ES-I3 (cell line): ENCODE data around the gene CCDC14.
"Not testable (repeated sequence)": the region's sequence is repeated elsewhere in the genome, so short reads cannot be mapped to it uniquely, and the experiment has no call there.

Experiments used
- H3K36me3 ChIP-seq: 2 replicates; pipeline ENCODE4 v1.6.1; 2013; ENCODE audit warnings: mild to moderate bottlenecking, low read length, control low read depth, moderate library complexity; ENCODE audit not compliant: insufficient read depth
- H3K4me1 ChIP-seq: 2 replicates; pipeline ENCODE4 v1.6.1; 2013; ENCODE audit warnings: mild to moderate bottlenecking, control low read depth, low read length; ENCODE audit not compliant: insufficient read depth
- H3K9ac ChIP-seq: 2 replicates; pipeline ENCODE4 v1.6.1; 2013; ENCODE audit warnings: low read depth, mild to moderate bottlenecking, low read length, moderate library complexity
- H3K9me3 ChIP-seq: 2 replicates; pipeline ENCODE4 v1.6.1; 2013; ENCODE audit warnings: mild to moderate bottlenecking, low read length, moderate library complexity; ENCODE audit not compliant: control insufficient read depth, insufficient read depth

Gene CCDC14

DNA sequence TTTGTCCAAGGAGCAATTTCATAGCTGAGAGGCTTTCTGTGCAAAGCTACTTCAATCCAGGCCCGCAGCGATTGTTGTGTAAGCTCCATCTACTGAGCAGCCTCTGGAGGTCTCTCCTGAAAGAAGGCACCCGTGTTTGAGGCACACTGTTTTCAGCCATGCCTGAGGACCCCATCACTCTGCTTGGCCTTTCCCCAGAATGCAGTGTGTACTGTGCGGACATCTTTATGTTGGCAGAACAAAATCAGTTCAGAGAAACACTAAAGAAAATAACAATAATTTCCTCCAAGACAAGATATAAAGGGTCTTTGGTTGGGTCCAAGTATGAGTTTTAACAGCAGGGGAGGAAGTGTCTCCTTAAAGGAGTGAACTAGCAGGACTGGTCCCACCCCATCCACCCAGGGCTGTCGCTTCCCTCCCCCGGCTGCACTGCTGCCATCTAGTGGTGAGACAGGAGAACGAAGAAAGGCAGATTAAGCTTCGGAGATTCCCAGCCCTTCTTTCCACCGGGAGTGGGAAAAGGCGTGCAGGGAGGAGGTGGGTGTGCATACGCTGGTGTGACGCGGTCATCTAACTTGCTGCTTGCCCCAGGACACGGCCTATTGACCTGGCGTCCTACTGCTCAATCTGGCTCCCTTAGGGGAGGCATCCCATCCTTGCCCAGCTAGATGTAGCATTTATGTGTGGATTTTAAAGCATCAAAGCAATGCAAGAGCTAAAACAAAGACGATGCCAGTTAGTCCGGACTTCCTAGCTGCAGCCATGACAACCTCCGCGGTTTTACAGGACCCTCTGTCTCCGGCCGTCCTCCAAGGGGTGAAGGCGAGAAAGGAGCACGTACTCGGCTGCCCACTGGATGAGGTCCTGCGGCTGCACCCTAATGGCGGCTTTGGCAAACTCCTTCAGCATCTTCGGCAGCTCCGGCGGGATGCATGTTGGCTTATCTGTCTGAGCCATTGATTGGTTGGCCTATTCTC, 18.8 kb upstream of the CCDC14 start:
- H3K9me3 ChIP-seq, H3K36me3 ChIP-seq, H3K4me1 ChIP-seq: not testable (repeated sequence)
- H3K9ac ChIP-seq = peak overlapping the region; percentile 47

DNA sequence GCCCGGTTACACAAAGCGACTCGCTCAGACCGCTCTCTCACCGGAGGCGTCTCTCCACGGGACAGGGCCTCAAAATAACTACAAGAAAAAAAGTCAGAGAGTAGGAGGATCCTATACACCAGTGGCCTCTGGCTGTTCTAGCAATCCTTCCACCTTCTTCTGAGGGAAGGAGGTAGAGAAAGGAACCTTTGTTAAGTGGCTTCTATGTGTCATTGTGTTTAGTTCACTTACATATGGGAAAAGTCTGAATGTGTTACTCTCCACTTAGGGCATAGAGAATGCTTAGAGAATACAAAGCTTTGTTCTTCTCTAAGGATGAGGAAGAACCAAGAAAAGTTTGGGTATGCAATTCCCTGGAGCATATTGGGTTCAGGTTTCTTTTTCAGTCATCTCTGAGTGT, 15.9 kb upstream of the CCDC14 start:
- H3K4me1 ChIP-seq, H3K9me3 ChIP-seq, H3K9ac ChIP-seq, H3K36me3 ChIP-seq: not testable (repeated sequence)

DNA sequence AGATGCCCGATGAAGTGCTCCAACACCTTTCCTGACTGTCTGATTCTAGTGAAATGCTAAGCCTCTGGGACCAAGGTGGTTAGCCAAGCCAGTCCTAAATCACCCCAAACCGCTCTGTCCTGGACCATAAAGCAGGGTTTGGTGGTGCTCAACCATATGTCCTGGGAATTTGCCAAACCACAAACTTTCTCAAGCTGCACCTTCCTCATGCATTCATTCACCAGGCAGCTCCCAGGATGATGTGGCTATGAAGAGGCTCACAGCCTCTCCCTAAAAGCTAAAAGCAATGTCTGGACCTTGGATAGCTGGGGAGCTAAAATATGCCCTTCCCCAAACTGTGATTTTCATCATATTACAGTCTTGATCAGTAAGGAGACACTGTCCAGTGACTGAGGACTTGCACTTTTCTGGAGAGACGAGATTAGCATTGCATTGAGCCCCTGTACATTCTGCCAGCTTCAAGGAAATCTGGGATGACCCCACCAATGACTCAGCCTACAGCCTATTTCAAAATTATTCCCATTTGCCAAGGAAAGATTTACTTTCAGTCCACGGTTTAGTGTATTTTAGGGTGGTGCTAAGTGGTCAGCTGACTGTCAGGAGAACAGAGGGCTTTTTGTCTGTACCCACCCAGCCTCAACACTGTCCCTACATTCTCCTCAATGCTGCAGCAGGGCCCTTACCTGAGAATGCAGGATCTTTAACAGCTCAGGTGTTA, 15.3 kb upstream of the CCDC14 start:
- H3K36me3 ChIP-seq, H3K4me1 ChIP-seq, H3K9me3 ChIP-seq, H3K9ac ChIP-seq: not testable (repeated sequence)

GRCh38 chr3:123975030-123975429, 14.0 kb upstream of the CCDC14 start:
- not testable (repeated sequence) for H3K4me1 ChIP-seq, H3K36me3 ChIP-seq, H3K9me3 ChIP-seq, H3K9ac ChIP-seq

- Histone ChIP-seq H3K9ac (no peak overlapping the region), H3K4me1 (no peaks in the 10 kb centered on the region), H3K36me3 (no peaks in the 10 kb centered on the region), H3K9me3 (no peaks in the 10 kb centered on the region)
Measured at GRCh38 chr3:123971406-123971805, 10.4 kb upstream of the CCDC14 start.

GRCh38 chr3:123967260-123967659, 6.2 kb upstream of the CCDC14 start:
- not testable (repeated sequence) for H3K9me3 ChIP-seq, H3K9ac ChIP-seq, H3K36me3 ChIP-seq, H3K4me1 ChIP-seq

DNA sequence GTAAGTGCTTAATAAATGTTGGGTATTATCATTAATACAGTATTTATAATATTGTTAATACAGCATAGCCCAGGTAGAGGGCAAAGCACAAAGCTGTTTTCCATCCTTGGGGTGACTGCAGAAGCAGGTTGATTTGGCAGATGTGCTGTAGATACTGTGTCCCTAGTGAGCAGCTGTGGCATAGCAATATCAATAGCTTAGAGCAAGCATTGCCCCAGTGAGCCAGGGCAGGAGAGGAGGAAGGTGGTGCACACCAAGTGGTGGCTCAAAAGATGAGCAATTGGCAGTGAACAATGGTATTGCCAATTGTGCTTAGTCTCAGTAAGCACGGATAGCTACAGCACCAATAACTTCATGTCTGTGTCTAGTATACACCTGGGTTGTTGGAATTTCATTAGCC, 5.8 kb upstream of the CCDC14 start:
- not testable (repeated sequence) for H3K4me1 ChIP-seq, H3K36me3 ChIP-seq, H3K9me3 ChIP-seq, H3K9ac ChIP-seq

DNA sequence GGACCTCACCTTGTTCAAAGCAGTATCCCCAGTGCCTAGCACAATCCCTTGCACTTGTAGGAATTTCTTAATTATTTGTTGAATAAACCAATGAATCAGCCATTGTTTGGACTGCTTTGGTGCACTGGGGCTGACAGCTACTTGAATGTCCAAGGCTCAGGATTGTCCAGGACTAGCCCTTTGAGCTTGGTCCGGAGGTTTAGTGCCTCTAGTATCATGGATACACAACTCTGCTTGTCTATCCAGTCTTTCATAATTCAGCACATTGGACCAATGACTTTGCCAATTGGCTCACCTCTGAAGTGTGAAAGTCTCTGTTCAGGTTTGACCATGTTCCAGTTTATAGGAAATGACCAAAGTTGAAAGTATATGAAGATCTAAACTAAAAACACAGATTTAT, 3.8 kb upstream of the CCDC14 start:
- H3K9me3 ChIP-seq, H3K4me1 ChIP-seq, H3K36me3 ChIP-seq, H3K9ac ChIP-seq: not testable (repeated sequence)

DNA sequence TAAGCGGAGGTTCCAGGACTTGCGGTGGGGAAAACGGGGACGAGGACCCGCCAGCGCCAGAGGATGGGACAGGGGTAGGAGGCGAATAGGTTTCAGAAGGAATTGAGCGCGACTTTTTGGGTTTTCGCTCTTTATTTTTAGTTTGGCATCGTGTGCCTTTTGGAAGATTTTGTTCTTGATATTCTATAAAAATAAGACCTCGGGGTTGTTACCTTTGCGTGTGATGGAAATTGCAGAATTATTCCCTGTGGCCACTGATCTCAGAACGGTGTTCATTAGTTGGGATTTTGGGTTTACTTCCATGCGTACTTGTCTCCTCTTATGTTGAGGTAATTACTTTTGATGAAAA, 453 bp upstream of the CCDC14 start:
- no peaks in the 10 kb centered on the region for H3K9me3 ChIP-seq
- no peaks in the 10 kb centered on the region for H3K36me3 ChIP-seq
- peak overlapping the region; percentile 68; the same call in 1 of the 2 replicates for H3K9ac ChIP-seq
- H3K4me1 ChIP-seq = 0 out of 2 replicates have a peak, but pooled peaks cover 3% of the 10 kb centered on the region

GRCh38 chr3:123953735-123954134, 7.3 kb downstream of the CCDC14 start:
- Histone ChIP-seq H3K9me3 (no peaks in the 10 kb centered on the region), H3K9ac (no peak overlapping the region), H3K4me1 (no peaks in the 10 kb centered on the region), H3K36me3 (peaks cover 6% of the 10 kb centered on the region)

- Histone ChIP-seq H3K36me3 (peaks cover 6% of the 10 kb centered on the region), H3K9me3 (no peaks in the 10 kb centered on the region), H3K4me1 (no peaks in the 10 kb centered on the region), H3K9ac (no peak overlapping the region)
Measured at GRCh38 chr3:123952844-123953520, 8.0 kb downstream of the CCDC14 start.

DNA sequence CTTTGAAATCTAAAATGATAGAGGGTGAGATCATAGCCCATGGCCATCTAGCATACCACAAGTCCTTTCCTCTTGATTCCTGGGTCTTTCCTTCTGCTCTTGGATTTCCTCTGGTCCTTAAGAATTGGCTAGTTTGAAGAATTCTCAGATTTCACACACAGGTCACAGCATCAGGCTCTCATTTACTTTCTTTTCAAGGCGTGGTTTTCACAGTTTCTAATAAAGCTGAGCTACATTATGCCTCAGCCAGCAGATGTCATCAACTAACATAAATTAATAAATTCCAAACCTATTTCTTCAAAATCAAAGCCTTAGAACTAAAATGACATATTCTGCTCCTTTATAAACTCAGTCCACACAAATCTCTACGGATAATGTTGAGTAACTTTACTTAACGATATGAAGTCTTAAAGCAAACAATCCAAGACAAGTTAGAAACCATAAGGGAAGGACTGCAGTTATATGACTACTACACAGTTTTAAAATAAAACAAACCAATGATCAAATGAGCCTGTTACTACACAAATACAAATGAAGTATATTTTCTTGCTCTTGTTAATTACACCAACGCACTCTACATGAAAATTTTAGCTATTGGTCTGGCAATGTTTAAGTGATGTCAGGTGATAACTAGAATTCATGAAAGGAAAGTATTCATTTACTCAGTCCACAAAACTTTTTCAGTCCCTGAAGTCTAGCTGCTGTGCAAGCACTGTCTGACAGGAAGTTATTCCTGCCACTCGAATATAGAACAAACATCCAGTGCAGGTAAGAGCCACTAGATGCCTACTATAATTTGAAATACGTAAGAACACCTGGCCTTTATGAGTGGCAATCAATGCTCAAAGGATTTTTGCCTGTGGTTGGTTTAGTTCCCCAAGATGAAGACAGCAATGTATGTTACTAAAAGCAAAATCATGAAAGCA, 9.2 kb downstream of the CCDC14 start:
- Histone ChIP-seq H3K4me1 (no peaks in the 10 kb centered on the region), H3K9me3 (no peaks in the 10 kb centered on the region), H3K9ac (no peak overlapping the region), H3K36me3 (peaks cover 10% of the 10 kb centered on the region)

DNA sequence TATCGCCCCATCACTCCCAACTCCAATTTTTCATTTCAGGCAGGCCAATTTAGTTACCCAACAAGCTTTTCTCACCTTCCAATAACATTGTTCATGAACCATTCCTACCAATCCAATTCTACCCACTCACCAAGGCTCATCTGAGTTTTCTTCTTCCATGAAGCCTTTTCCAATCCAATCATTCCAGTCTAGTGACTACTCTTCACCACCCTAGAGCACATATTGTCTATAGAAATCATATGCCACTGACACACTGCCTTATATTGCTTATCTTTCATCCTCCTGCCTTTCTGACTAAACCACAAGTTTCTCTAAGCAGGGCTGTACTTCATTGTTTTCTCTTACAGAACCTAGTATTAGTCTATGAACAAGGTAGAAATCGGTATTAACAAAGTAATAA, 11.4 kb downstream of the CCDC14 start:
- Histone ChIP-seq H3K9me3 (no peaks in the 10 kb centered on the region), H3K9ac (no peak overlapping the region), H3K36me3 (peaks cover 14% of the 10 kb centered on the region), H3K4me1 (no peaks in the 10 kb centered on the region)

- no peak overlapping the region for H3K9ac ChIP-seq
- peaks cover 21% of the 10 kb centered on the region for H3K36me3 ChIP-seq
- H3K4me1 ChIP-seq = no peaks in the 10 kb centered on the region
- no peaks in the 10 kb centered on the region for H3K9me3 ChIP-seq
Measured at GRCh38 chr3:123948449-123948848, 12.6 kb downstream of the CCDC14 start.
